Lower leg skin (tissue), 4 donors: ENCODE data around the gene ANKRD34A. TPM values are rescaled to one million over a fixed set of nuclear protein-coding genes. Genes with fewer than 3 reads are reported as not detected.

Experiments used
- DNase-seq, 2 donors: peaks; one replicate each; pipeline ENCODE4 v3.0.0-alpha.2; 2019; ENCODE audit warnings: low spot score in 2 of 2
- H3K4me3 ChIP-seq: fragments of 200-600 bp; sonication (generic); 2 replicates; pipeline ENCODE4 v1.5.1; 2017; ENCODE audit warnings: mild to moderate bottlenecking, low read depth; ENCODE audit not compliant: poor library complexity, severe bottlenecking
- CTCF ChIP-seq, 3 donors: fragments of 450-650 bp; IDR thresholded peaks; one replicate each; pipeline ENCODE4 v1.5.1; 2016; ENCODE audit warnings: antibody characterized with exemption in 3 of 3, mild to moderate bottlenecking in 3 of 3, moderate library complexity in 2 of 3
- POLR2A ChIP-seq, 2 donors: fragments of 450-650 bp; IDR thresholded peaks; one replicate each; pipeline ENCODE4 v1.6.1; 2016 to 2017; ENCODE audit warnings: antibody characterized with exemption in 2 of 2, mild to moderate bottlenecking in 1 of 2, moderate library complexity in 1 of 2
- WGBS, 2 donors: methylation state at CpG; one replicate each; pipeline ENCODE4 v1.1.5; 2018; 5-methylcytosine and 5-hydroxymethylcytosine counted together
- intact Hi-C: fragments of 100-400 bp; cut with DNase I; formaldehyde crosslinking; loops from one replicate; pipeline ENCODE4 v1.15.0; 2023; ENCODE audit warnings: low total_unique reads
- total RNA-seq, 4 donors: library from RNA; depleted of rRNA; stranded (reverse); fragments of >200 nt; gene quantifications; one replicate each; pipeline ENCODE4 v1.1.0, GENCODE V29; 2016

Gene ANKRD34A
- total RNA-seq, 4 donors from 2014 or later, result 0.12 to 1.3 (median 0.39) TPM

- 6 to 7% methylated on average over 3 of the region's 3 CpGs for whole genome bisulfite sequencing, 2 donors
- intact Hi-C loops, result no loop called here
- peak in 1 of 2 donors; percentile 72 for DNase-seq
Measured at GRCh38 chr1:145956781-145957442, 7.5 kb downstream of the ANKRD34A start.

GRCh38 chr1:145956361-145956760 lies 8.0 kb downstream of the ANKRD34A start:
- DNase-seq, result no peak
- intact Hi-C loops, result no loop called here
- TF ChIP-seq CTCF (IDR thresholded peaks at IDR 0.05) (no peak), POLR2A (IDR thresholded peaks at IDR 0.05) (no peak)
- no peak overlapping the region for H3K4me3 ChIP-seq

More at GRCh38 chr1:145956781-145957442, 7.5 kb downstream of the ANKRD34A start:
- H3K4me3 ChIP-seq, result peak overlapping the region; percentile 71
- TF ChIP-seq POLR2A (IDR thresholded peaks at IDR 0.05), result no peak
- no peak for TF ChIP-seq CTCF (IDR thresholded peaks at IDR 0.05)

GRCh38 chr1:145955436-145955835 lies 8.9 kb downstream of the ANKRD34A start:
- no peak for DNase-seq
- no peak overlapping the region for H3K4me3 ChIP-seq

GRCh38 chr1:145953861-145954260 lies 10.5 kb downstream of the ANKRD34A start:
- intact Hi-C loops, result no loop called here
- WGBS, 2 donors, result 68 to 75% methylated on average over 6 of the region's 6 CpGs
- H3K4me3 ChIP-seq, result no peak overlapping the region
- DNase-seq, result no peak
- TF ChIP-seq POLR2A (IDR thresholded peaks at IDR 0.05) (no peak), CTCF (IDR thresholded peaks at IDR 0.05) (no peak)

More at GRCh38 chr1:145955436-145955835, 8.9 kb downstream of the ANKRD34A start:
- intact Hi-C loops, result no loop called here
- WGBS, 2 donors, result 37 to 42% methylated on average over 2 of the region's 2 CpGs
- TF ChIP-seq POLR2A (IDR thresholded peaks at IDR 0.05), result no peak
- no peak for TF ChIP-seq CTCF (IDR thresholded peaks at IDR 0.05)

GRCh38 chr1:145952903-145953302 lies 11.5 kb downstream of the ANKRD34A start:
- intact Hi-C loops, result no loop called here
- no peak overlapping the region for H3K4me3 ChIP-seq
- DNase-seq, result no peak
- TF ChIP-seq POLR2A (IDR thresholded peaks at IDR 0.05), result no peak
- no peak for TF ChIP-seq CTCF (IDR thresholded peaks at IDR 0.05)
- 97 to 100% methylated on average over 3 of the region's 3 CpGs for WGBS, 2 donors

GRCh38 chr1:145951526-145951925 lies 12.8 kb downstream of the ANKRD34A start:
- DNase-seq, result no peak
- 88 to 95% methylated on average over 1 of the region's 1 CpG for WGBS, 2 donors
- H3K4me3 ChIP-seq, result no peak overlapping the region
- intact Hi-C loops, result no loop called here
- no peak for TF ChIP-seq POLR2A (IDR thresholded peaks at IDR 0.05)
- TF ChIP-seq CTCF (IDR thresholded peaks at IDR 0.05), result no peak
